Activated T-helper 1 cell treated with anti-CD3 and anti-CD28 coated beads, Interleukin-12 subunit alpha, Interleukin-12 subunit beta, Interleukin-2, Interleukin-4 antibody, amounts not matched to agents 30 ng/mL and 10 ng/mL and 1 ng/mL, durations not matched to agents 14 hours and 24 hours and 36 hours (primary cell): ENCODE data around the gene COBL. TPM values are rescaled to one million over a fixed set of nuclear protein-coding genes. Genes with fewer than 3 reads are reported as not detected.

Experiments used
- DNase-seq: peaks from one replicate; pipeline ENCODE4 v3.0.0; 2021; ENCODE audit warnings: low spot score
- H3K27ac Mint-ChIP-seq: one replicate; pipeline ENCODE4 v1.8.0; 2021; ENCODE audit warnings: mild to moderate bottlenecking, mixed read lengths
- H3K27me3 Mint-ChIP-seq: one replicate; pipeline ENCODE4 v1.8.0; 2022; ENCODE audit warnings: mild to moderate bottlenecking, moderate library complexity, mixed read lengths; ENCODE audit not compliant: insufficient read depth
- H3K36me3 Mint-ChIP-seq: one replicate; pipeline ENCODE4 v1.8.0; 2021; ENCODE audit warnings: low read depth, mixed read lengths
- H3K4me1 Mint-ChIP-seq: one replicate; pipeline ENCODE4 v1.8.0; 2021; ENCODE audit warnings: low read depth, mixed read lengths
- H3K4me3 Mint-ChIP-seq: one replicate; pipeline ENCODE4 v1.8.0; 2021; ENCODE audit warnings: mild to moderate bottlenecking, moderate library complexity, mixed read lengths
- H3K9me3 Mint-ChIP-seq: one replicate; pipeline ENCODE4 v1.8.0; 2021; ENCODE audit warnings: mixed read lengths
- intact Hi-C: fragments of 100-400 bp; cut with micrococcal nuclease; formaldehyde crosslinking; loops from one replicate; pipeline ENCODE4 v1.15.1; 2024
- total RNA-seq: library from RNA; stranded (reverse); gene quantifications from 2 replicates; pipeline ENCODE4 v1.2.3, GENCODE V29; 2022

The COBL gene
- total RNA-seq, 1 donor from 2014 or later: not detected

DNA sequence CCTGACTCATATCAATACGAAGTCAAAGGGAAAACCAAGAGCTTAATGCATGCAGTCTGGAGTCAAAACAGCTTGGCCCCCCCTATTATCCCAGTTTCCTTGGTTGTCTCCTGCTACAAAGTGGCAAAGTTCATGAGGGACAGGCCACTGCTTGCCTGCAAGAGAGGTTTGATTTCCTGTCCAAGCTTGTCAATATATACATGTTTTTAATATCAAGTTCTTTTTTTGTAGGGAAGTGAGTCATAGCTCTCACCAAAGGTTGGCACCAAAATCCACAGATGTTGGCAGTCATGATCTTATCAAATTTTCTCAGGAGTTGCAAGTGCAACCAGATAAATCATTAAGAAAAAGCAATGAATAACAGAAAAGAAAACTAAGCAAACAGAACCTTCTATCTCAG lies 176.8 kb downstream of the COBL start:
- no peak for DNase-seq
- Mint-ChIP-seq H3K9me3 (no peaks in the 10 kb centered on the region), H3K27me3 (peaks cover 6% of the 10 kb centered on the region), H3K27ac (no peak overlapping the region), H3K4me1 (peaks cover 15% of the 10 kb centered on the region), H3K4me3 (no peak overlapping the region), H3K36me3 (no peaks in the 10 kb centered on the region)
- intact Hi-C loops: loop anchor here (2.0 to 5.0 kb wide), 2 partner anchors 73 to 462 kb away; no protein-coding TSS in a partner anchor

DNA sequence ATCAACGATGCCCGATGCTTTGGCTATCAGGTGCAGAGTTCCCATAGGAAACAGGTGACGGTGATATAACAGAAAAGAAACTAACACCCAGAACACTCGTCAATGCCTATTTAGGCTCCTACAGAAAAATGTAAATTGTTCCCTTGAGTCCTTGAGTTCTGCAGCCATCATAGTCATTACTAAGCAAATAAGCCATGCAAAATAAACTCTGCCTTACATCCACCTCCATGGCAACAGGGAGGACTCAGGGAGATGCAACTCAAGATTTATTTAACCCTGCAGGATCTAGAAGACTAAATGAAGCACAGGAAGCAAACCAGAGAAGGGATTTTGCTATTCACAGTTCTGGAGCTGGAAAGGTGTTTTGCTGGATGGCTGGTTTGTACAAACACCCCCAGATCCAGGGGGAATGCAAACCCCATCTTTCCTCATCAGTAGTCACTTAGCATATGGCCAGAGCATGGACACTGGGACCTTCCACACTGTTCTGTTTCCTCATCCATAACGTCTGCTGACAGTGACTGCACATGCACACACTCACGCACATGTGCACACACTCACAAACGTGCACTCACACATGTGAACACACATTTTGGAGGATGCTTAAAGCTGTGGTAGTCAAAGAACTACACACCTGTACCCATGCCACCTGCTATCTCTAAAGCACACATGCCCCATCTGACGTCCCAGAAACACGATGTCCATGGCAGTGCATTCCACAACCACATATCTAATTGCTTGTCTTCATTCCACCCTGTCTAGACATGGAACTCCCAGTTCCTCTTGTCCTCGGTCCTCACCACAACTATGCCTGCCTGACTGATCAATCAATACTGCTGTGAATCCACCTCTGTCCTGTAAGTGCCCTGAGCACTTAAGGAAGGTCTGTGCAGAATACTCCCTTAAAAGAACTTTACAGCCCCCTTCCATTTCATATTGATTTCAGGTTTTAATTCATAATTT lies 178.2 kb downstream of the COBL start:
- no peak overlapping the region for H3K4me3 Mint-ChIP-seq
- peaks cover 6% of the 10 kb centered on the region for H3K27me3 Mint-ChIP-seq
- no peak overlapping the region for H3K27ac Mint-ChIP-seq
- intact Hi-C loops: no loop called here
- DNase-seq: no peak
- no peaks in the 10 kb centered on the region for H3K9me3 Mint-ChIP-seq
- no peaks in the 10 kb centered on the region for H3K36me3 Mint-ChIP-seq
- peaks cover 15% of the 10 kb centered on the region for H3K4me1 Mint-ChIP-seq

DNA sequence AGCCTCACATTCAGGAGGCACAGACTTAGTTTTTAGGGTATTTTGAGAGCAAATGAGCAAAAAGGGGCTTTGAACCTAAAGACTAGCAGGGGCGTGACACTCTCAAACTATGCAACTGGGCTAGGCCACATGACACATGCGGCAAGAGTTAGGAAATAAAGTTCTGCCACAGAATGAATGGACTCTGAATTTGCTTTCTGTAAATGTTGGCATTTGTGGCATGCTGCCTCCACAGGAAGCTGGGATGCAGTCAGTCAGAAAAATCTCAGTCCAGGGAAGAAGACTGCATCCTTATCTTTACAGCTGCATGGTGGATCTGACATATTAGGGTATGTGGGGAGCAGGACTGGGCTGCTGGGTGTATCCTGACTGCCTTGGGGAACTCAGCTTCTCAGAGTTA lies 181.0 kb downstream of the COBL start:
- H3K9me3 Mint-ChIP-seq: peaks cover 3% of the 10 kb centered on the region
- intact Hi-C loops: no loop called here
- DNase-seq: no peak
- H3K4me1 Mint-ChIP-seq: peaks cover 7% of the 10 kb centered on the region
- H3K27ac Mint-ChIP-seq: no peak overlapping the region
- no peaks in the 10 kb centered on the region for H3K36me3 Mint-ChIP-seq
- peaks cover 4% of the 10 kb centered on the region for H3K27me3 Mint-ChIP-seq
- H3K4me3 Mint-ChIP-seq: no peak overlapping the region

DNA sequence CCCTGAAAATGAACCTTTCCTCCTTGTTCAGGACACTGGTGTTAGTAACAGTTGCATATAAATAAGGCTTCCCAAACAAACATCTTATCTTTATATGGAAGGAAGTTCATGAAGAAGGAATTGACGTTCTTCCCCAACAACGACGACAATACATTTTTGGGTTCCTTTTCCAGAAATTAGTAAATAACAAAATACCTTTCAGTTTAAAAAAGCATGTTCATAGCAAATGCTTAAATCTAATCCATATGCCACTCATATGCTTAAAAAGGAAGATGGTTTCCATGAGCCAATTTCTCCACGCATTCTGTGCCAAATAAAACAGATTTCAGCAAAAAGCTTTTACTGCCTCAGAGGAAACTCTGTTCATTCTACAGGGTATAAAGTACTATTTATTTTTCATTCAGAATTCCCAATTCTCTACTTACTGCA lies 182.6 kb downstream of the COBL start:
- peaks cover 4% of the 10 kb centered on the region for H3K27me3 Mint-ChIP-seq
- H3K9me3 Mint-ChIP-seq: peaks cover 3% of the 10 kb centered on the region
- H3K4me3 Mint-ChIP-seq: no peak overlapping the region
- no peaks in the 10 kb centered on the region for H3K4me1 Mint-ChIP-seq
- no peak for DNase-seq
- no peak overlapping the region for H3K27ac Mint-ChIP-seq
- intact Hi-C loops: no loop called here
- no peaks in the 10 kb centered on the region for H3K36me3 Mint-ChIP-seq

DNA sequence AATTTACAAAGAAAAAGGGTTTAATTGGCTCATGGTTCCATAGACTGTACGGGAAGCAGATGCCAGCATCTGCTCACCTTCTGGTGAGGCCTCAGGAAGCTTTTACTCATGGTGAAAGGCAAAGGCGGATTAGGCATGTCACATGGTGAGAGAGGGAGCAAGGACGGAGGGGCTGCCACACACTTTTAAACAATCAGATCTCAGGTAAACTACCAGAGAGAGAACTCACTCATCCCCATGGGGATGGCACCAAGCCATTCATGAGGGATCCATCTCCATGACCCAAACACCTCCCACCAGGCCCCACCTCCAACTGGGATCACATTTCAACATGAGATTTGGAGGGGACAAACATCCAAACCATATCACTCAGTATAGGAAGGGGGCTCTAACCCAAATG lies 183.9 kb downstream of the COBL start:
- no peak for DNase-seq
- H3K4me1 Mint-ChIP-seq: no peaks in the 10 kb centered on the region
- no peak overlapping the region for H3K27ac Mint-ChIP-seq
- no peak overlapping the region for H3K4me3 Mint-ChIP-seq
- H3K9me3 Mint-ChIP-seq: peaks cover 3% of the 10 kb centered on the region
- intact Hi-C loops: no loop called here
- no peaks in the 10 kb centered on the region for H3K27me3 Mint-ChIP-seq
- no peaks in the 10 kb centered on the region for H3K36me3 Mint-ChIP-seq

DNA sequence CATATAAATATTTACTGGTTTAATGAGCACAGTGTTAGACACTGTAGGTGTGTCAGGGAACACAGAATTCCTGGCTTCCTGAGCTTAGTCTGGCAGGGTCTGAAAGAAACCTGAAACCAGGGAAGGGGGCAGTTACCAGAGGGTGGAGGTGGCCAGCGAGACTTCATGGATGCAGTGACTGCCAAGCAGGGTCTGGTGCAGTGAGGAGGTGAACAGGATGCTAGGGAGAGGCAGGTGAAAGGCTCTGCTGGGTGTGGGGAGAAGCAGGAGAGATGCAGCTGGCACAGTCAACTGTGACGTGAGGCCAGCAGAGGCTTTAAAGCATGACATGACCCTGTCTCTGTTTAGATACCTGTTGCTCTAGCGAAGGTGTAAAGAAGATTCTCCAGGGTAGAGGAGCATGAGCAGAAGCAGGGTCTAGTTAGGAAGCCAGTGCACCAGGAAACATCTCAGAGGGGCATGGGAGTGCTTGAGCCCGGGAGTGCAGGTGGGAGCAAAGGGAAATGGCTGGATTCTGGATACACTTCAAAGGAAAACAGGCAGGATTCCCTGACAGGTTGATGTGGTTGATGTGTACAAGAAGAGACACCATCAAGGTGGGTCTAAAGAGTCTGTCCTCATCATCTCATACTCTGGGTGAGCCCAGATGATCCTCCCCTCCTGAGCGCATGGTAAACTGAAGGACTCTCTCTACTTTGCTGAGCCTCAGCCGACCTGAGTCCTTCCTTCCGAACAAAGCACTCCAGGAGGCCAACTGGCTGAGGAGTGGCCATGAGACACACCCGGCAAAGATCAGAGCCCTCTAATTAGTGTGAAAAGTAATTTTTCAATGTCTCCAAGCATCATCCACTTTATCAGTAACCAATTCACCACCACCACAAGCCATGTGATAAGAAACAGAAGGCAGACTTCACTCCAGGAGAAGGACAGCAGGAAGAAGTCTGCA lies 186.8 kb downstream of the COBL start:
- Mint-ChIP-seq H3K36me3 (no peaks in the 10 kb centered on the region), H3K4me3 (no peak overlapping the region), H3K9me3 (peaks cover 3% of the 10 kb centered on the region), H3K27ac (peak overlapping the region; percentile 3), H3K27me3 (no peaks in the 10 kb centered on the region), H3K4me1 (no peaks in the 10 kb centered on the region)
- intact Hi-C loops: loop anchor here (10.0 kb wide), 1 partner anchor 865 kb away; no protein-coding TSS in a partner anchor
- no peak for DNase-seq

DNA sequence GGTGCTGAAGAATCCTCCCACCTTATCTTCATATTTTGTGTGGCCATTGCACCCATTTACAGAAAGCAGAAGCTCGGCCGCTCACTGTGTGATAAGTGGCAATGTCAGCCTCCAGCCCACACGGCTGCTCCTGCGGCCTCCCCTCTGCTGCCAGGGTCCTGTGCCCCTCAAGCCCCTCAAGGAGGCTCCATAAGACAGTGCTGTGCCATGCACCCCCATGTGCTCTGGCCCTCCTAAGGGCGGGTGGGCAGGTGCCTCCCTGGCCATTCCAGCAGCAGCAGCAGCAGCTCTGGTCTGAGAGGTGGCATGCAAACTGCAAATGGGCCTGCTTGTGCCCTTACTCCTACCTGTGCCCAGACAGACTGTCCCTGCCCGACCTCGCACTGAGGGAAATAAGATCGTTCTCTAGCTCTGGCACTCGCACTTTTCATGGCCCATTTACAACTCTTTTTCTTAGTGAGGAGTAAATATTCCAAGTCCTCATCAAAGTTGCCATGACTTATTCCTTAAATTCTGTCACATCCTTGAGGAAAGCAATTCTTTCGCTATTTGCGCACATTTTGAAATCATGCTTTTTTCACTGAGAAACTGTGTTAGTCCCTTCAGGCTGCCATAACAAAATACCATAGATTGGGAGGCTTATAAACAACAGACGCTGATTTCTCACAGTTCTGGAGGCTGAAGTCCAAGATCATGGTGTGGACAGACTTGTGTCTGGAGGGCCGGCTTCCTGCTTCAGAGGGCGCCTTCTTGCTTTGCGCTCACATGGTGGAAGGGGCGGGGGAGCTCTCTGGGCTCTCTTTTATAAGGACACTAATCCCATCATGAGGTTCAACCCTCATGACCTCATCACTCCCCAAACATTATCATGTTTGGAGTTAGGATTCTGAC lies 187.8 kb downstream of the COBL start:
- DNase-seq: no peak
- Mint-ChIP-seq H3K4me3 (no peak overlapping the region), H3K4me1 (peaks cover 3% of the 10 kb centered on the region), H3K36me3 (no peaks in the 10 kb centered on the region), H3K27ac (no peak overlapping the region), H3K27me3 (no peaks in the 10 kb centered on the region), H3K9me3 (peaks cover 3% of the 10 kb centered on the region)
- intact Hi-C loops: loop anchor here (10.0 kb wide), 1 partner anchor 864 kb away; no protein-coding TSS in a partner anchor

DNA sequence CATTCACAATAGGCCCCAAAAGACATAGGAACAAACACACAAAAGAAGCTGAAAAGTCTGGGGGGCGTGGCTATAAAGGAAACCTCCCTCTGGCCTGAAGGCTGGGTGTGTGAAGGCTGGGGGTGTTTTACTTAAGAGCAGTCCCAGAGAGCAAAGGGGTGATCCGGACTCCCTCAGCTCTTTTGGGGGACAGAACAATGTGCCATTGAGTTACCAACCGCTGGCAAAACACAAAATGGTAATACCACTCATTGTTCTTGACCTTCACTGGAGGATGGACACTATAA lies 189.0 kb downstream of the COBL start:
- no peaks in the 10 kb centered on the region for H3K27me3 Mint-ChIP-seq
- no peak overlapping the region for H3K4me3 Mint-ChIP-seq
- intact Hi-C loops: loop anchor here (10.0 kb wide), 1 partner anchor 863 kb away; no protein-coding TSS in a partner anchor

DNA sequence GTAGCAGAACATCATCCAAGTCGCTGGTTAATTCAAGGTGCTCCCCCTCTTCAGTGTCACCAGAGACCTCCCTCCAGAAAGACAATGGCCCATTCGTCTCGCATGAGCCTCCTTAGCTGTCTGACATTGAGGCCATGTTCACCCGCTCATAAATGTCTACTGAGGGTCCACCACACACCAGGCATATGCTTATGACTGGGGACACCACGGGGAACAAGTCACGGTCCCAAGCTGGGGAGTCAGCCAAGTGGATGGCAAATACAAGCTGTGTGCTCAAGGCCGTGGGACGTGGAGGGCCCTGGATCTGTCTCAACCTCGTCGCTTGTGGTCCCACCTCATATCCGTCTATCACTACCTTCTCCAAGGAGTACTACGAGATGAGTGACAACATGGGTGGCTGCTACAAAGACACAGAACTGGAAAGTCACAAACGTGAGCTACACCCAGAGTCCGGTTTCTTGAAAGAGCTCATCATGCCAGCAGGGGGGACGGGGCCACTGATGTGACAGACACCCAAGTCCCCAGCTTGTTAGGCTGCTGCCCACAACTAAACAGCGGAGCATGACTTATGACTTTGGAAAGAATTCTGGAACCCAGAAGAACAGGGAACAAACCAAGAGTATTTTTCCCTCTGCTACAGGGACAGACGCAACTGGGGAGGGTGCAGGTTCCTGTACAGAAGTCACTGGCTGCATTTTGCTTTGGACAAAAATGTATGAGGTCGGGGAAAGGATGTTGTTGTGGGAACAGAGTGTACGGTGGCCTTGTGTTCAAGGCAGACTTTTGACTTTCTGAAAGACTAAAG lies 189.6 kb downstream of the COBL start:
- DNase-seq: no peak
- Mint-ChIP-seq H3K9me3 (peaks cover under 1% of the 10 kb centered on the region), H3K27ac (no peak overlapping the region), H3K36me3 (no peaks in the 10 kb centered on the region), H3K27me3 (no peaks in the 10 kb centered on the region), H3K4me1 (peaks cover 18% of the 10 kb centered on the region), H3K4me3 (no peak overlapping the region)
- intact Hi-C loops: loop anchor here (10.0 kb wide), 1 partner anchor 862 kb away; no protein-coding TSS in a partner anchor

More for the DNA sequence above, 189.0 kb downstream of the COBL start:
- no peak for DNase-seq
- Mint-ChIP-seq H3K9me3 (peaks cover 3% of the 10 kb centered on the region), H3K27ac (no peak overlapping the region), H3K4me1 (peaks cover 12% of the 10 kb centered on the region), H3K36me3 (no peaks in the 10 kb centered on the region)

DNA sequence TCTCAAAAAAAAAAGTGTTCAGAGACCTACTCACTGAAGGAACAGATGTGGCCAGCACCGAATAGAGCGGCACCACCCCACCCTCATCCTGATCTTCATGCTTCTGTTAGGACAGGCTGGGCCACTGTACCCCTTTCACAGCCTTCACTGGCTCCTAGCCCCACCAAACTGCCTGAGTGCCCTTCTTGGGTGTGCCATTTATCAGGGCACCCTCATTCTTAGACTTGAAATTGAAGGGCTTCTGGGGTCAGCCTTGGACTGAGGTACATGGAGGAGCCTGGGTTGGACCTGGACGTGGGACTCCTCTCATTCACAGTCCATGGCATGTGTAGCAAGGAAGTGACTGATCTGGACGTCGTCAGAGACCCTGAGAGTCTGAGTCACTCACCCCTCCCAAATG lies 190.3 kb downstream of the COBL start:
- H3K4me1 Mint-ChIP-seq: peaks cover 25% of the 10 kb centered on the region
- no peaks in the 10 kb centered on the region for H3K9me3 Mint-ChIP-seq
- no peaks in the 10 kb centered on the region for H3K27me3 Mint-ChIP-seq
- no peak overlapping the region for H3K27ac Mint-ChIP-seq
- no peaks in the 10 kb centered on the region for H3K36me3 Mint-ChIP-seq
- DNase-seq: no peak
- intact Hi-C loops: loop anchor here (10.0 kb wide), 1 partner anchor 862 kb away; no protein-coding TSS in a partner anchor
- H3K4me3 Mint-ChIP-seq: no peak overlapping the region

DNA sequence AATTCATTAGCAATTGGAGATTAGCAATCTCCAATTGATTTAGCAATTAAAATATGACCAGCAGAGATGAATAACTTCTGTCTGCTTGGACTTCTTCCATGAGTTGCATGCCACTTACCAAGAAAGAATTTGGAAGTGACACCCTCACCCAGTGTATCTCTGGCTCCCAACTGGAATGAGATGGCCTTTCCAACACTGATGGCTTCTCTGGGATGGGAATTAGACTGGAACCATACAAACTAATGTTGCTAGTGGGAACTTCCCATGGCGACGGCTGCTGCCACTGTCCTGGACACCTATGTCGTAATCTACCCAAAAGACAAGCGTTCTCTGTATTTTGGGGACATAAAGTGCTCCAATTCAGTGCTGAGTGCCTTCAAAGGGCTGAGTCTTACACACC lies 192.3 kb downstream of the COBL start:
- intact Hi-C loops: loop anchor here (5.0 to 10.0 kb wide), 6 partner anchors 332 to 977 kb away; no protein-coding TSS in a partner anchor

More for the DNA sequence above, 192.3 kb downstream of the COBL start:
- no peaks in the 10 kb centered on the region for H3K36me3 Mint-ChIP-seq
- H3K4me3 Mint-ChIP-seq: no peak overlapping the region
- peaks cover 31% of the 10 kb centered on the region for H3K4me1 Mint-ChIP-seq
- no peak for DNase-seq
- no peaks in the 10 kb centered on the region for H3K9me3 Mint-ChIP-seq
- no peaks in the 10 kb centered on the region for H3K27me3 Mint-ChIP-seq
- no peak overlapping the region for H3K27ac Mint-ChIP-seq
